ENCODE results near the gene SLC4A5.

DNA sequence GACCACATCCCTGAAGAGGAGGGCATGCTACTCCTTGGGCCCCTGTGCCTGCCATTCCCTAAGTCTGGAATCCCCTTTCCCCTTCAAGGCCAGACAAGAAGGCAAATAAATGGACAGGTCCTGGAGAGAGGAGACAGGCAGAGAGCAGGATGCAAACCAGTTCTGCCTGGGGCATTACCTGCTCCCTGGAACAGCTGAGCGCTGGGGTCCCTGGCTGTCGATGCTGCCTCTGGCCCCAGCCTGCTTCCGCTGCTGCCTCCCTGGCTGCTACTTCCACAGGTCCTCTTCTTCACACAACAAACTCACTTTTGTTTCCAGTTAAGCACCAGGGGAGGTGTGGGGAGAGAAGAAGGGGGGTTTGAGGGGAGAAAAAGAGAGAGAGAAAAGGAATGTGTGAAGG is 53.1 kb downstream of the SLC4A5 start:
- TF ChIP-seq SIN3A (IDR thresholded peaks at IDR 0.05; ENCODE audit: borderline replicate concordance, insufficient read depth, low read length) (no peak), TAF1 (IDR thresholded peaks at IDR 0.05; ENCODE audit: borderline replicate concordance, insufficient read depth, low read length) (no peak), POLR2AphosphoS5 (IDR thresholded peaks at IDR 0.05; ENCODE audit: low read depth, low read length) (no peak), REST (IDR thresholded peaks at IDR 0.05; ENCODE audit: insufficient read depth in 1 of 2, low read depth in 2 of 2, low read length in 2 of 2) (no peak), FOXP2 (optimal IDR thresholded peaks at IDR 0.05; ENCODE audit: borderline replicate concordance, extremely low read depth, extremely low read length, insufficient read depth) (no peak)
